OCI-LY7 (cell line): ENCODE measurements around the gene SNX9. TPM values are rescaled to one million over a fixed set of nuclear protein-coding genes. Genes with fewer than 3 reads are reported as not detected.

Experiments
- BruUV-seq: library from RNA; stranded (reverse); fragments of 400-500 nt; replicated peaks from 2 replicates; lab custom pipeline; 2021; lab: Mats Ljungman, UMichigan
- CTCF ChIA-PET: fragments of 300-600 bp; sonication (Branson Sonifier 250); formaldehyde crosslinking; loops from one replicate; lab custom pipeline; 2022; ENCODE audit warnings: antibody characterized with exemption; ENCODE audit not compliant: unreplicated experiment; lab: Charles Lee
- POLR2A ChIA-PET: fragments of 300-600 bp; sonication (Branson Sonifier 250); formaldehyde crosslinking; loops from one replicate; lab custom pipeline; 2022; ENCODE audit warnings: antibody characterized with exemption; lab: Charles Lee
- DNase-seq: peaks from one replicate; pipeline ENCODE4 v3.0.0-alpha.2; 2015; ENCODE audit warnings: low spot score
- H2AFZ ChIP-seq: fragments of 200-600 bp; sonication (generic), shearing (Covaris generic); 2 replicates; pipeline ENCODE4 v1.6.1; 2014; ENCODE audit warnings: mild to moderate bottlenecking, antibody characterized with exemption, low read length, moderate library complexity
- H3K27ac ChIP-seq: fragments of 200-600 bp; sonication (generic); 2 replicates; pipeline ENCODE4 v1.5.1; 2014; ENCODE audit warnings: mixed run types, low read depth, mild to moderate bottlenecking, moderate library complexity, low read length, inconsistent platforms; ENCODE audit not compliant: poor library complexity, severe bottlenecking
- H3K36me3 ChIP-seq: fragments of 200-600 bp; sonication (generic); 2 replicates; pipeline ENCODE4 v1.6.1; 2014; ENCODE audit warnings: mild to moderate bottlenecking, antibody characterized with exemption, low read length, moderate library complexity, mixed read lengths; ENCODE audit not compliant: insufficient read depth
- H3K4me1 ChIP-seq: fragments of 200-600 bp; sonication (generic); 2 replicates; pipeline ENCODE4 v1.5.1; 2014; ENCODE audit warnings: mild to moderate bottlenecking, low read length; ENCODE audit not compliant: insufficient read depth, poor library complexity, severe bottlenecking
- H3K4me2 ChIP-seq: fragments of 200-600 bp; sonication (generic); 2 replicates; pipeline ENCODE4 v1.6.1; 2014; ENCODE audit warnings: mild to moderate bottlenecking, low read length
- H3K4me3 ChIP-seq: fragments of 200-600 bp; sonication (generic); 2 replicates; pipeline ENCODE4 v1.5.1; 2014; ENCODE audit warnings: mild to moderate bottlenecking, low read depth, low read length; ENCODE audit not compliant: poor library complexity, severe bottlenecking
- H3K79me2 ChIP-seq: fragments of 200-600 bp; sonication (generic); 2 replicates; pipeline ENCODE4 v1.6.1; 2016; ENCODE audit warnings: low read depth, mild to moderate bottlenecking, low read length, moderate library complexity, mixed read lengths; ENCODE audit not compliant: insufficient read depth
- H3K9me2 ChIP-seq: fragments of 200-600 bp; sonication (generic); 2 replicates; pipeline ENCODE4 v1.6.1; 2016; ENCODE audit warnings: mild to moderate bottlenecking, low read length, mixed read lengths; ENCODE audit not compliant: insufficient read depth
- H3K9me3 ChIP-seq: fragments of 200-600 bp; sonication (generic); 2 replicates; pipeline ENCODE4 v1.6.1; 2014; ENCODE audit warnings: mild to moderate bottlenecking, mixed run types, low read length, mixed read lengths
- H4K20me1 ChIP-seq: fragments of 200-600 bp; sonication (generic); 2 replicates; pipeline ENCODE4 v1.6.1; 2014; ENCODE audit warnings: mild to moderate bottlenecking, antibody characterized with exemption, low read length, moderate library complexity, mixed read lengths; ENCODE audit not compliant: insufficient read depth
- CTCF ChIP-seq: fragments of 200-600 bp; sonication (generic); conservative IDR thresholded peaks from 2 replicates; pipeline ENCODE4 v1.5.1; 2014; ENCODE audit warnings: mild to moderate bottlenecking, antibody characterized with exemption, low read length, moderate library complexity, mixed read lengths
- EZH2phosphoT487 ChIP-seq: fragments of 200-600 bp; sonication (generic); IDR thresholded peaks from 2 replicates; pipeline ENCODE4 v1.6.1; 2018; ENCODE audit warnings: low read depth, borderline replicate concordance, mild to moderate bottlenecking, mixed run types, antibody characterized with exemption, low read length, moderate library complexity, mixed read lengths
- intact Hi-C: fragments of 100-400 bp; cut with micrococcal nuclease; formaldehyde crosslinking; loops from one replicate; pipeline ENCODE4 v1.10.0; 2022; ENCODE audit not compliant: unreplicated experiment
- total RNA-seq, 2 experiments: library from RNA; depleted of rRNA in 1 of 2; stranded (reverse); fragments of >200 nt in 1 of 2; shearing (Covaris generic) in 1 of 2; gene quantifications; 2 replicates each; pipeline ENCODE4 v1.2.3, GENCODE V29; 2014 to 2022

Gene SNX9
- total RNA-seq, 2 experiments from 2014 or later = not detected

DNA sequence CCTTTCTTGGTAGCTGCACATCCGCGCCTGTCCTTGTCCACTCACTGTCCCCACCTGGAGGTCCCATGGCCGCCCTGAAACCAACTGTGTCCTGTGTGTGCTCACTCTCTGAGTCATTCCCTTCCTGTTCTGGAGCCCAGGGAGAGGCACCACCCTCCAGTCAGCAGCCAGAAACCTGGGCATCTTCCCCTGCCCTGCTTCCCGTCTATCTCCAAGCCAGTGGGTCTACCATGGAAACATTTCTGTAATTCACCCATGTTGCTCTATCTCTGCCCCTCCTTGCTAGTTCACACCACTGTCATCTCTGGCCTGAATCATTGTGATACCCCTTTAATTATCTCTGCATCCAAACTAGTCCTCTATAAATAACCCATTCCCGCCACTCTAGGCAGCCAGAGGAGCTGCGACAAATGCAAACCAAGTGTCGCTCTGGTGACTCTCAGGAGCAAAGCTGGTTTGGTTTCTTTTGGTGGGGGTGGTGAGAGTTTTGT lies 129.9 kb downstream of the SNX9 start:
- no peak overlapping the region for H3K4me2 ChIP-seq
- H4K20me1 ChIP-seq = no peaks in the 10 kb centered on the region
- DNase-seq = no peak
- no peaks in the 10 kb centered on the region for H3K9me3 ChIP-seq
- POLR2A ChIA-PET = interaction anchor here (0.7 to 0.9 kb wide), 2 partner anchors 16 to 51 kb away, joined by 3 read pairs; no protein-coding TSS in a partner anchor
- TF ChIP-seq EZH2phosphoT487 (no peak), CTCF (no peak)
- no peak overlapping the region for H2AFZ ChIP-seq
- no peaks in the 10 kb centered on the region for H3K4me1 ChIP-seq
- no peaks in the 10 kb centered on the region for H3K36me3 ChIP-seq
- BruUV-seq = no TSS peak
- no peak overlapping the region for H3K4me3 ChIP-seq
- intact Hi-C loops = no loop called here
- no peaks in the 10 kb centered on the region for H3K9me2 ChIP-seq
- CTCF ChIA-PET = no interaction called here
- H3K79me2 ChIP-seq = no peaks in the 10 kb centered on the region
- no peak overlapping the region for H3K27ac ChIP-seq

DNA sequence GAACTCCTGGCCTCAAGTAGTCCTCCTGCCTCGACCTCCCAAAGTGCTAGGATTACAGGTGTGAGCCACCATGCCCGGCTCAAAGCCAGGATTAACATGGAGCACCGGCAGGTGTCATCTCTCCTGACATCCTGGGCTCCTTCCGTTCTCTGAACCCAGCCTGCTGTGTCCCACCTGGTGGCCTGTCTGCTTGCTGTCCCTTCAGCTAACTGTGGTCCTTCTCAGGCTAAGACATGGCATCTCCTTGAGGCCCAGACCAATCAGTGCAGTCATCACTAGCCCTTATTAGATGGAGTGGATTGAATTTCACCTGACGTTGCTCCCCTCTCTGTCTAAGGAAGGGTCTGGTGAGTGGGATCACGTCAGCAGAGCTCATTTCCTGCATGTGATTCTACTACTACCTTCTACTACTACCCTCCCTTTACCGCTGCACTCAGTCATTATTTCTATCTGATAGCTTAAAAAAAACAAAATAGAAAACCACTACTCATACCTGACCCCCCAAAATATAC lies 130.6 kb downstream of the SNX9 start:
- no TSS peak for BruUV-seq
- no peak overlapping the region for H2AFZ ChIP-seq
- DNase-seq = no peak

More for the DNA sequence above, 130.6 kb downstream of the SNX9 start:
- ChIA-PET POLR2A (interaction anchor here (0.6 to 0.9 kb wide), 2 partner anchors 17 to 500 kb away, joined by 3 to 4 read pairs; no protein-coding TSS in a partner anchor), CTCF (no interaction called here)
- no peaks in the 10 kb centered on the region for H3K9me2 ChIP-seq
- no peaks in the 10 kb centered on the region for H4K20me1 ChIP-seq
- TF ChIP-seq EZH2phosphoT487 (no peak), CTCF (no peak)
- H3K9me3 ChIP-seq = no peaks in the 10 kb centered on the region
- no peaks in the 10 kb centered on the region for H3K79me2 ChIP-seq
- H3K36me3 ChIP-seq = no peaks in the 10 kb centered on the region
- H3K4me1 ChIP-seq = no peaks in the 10 kb centered on the region
- H3K4me3 ChIP-seq = no peak overlapping the region
- intact Hi-C loops = no loop called here
- H3K27ac ChIP-seq = no peak overlapping the region
- H3K4me2 ChIP-seq = no peak overlapping the region
